Ectodermal cell (in vitro differentiated cells): ENCODE measurements around the gene KRTAP10-1.

ENCODE experiments used
- H3K27ac ChIP-seq: 2 replicates; pipeline ENCODE4 v1.7.0; 2013; ENCODE audit warnings: mild to moderate bottlenecking, low read depth, low read length; ENCODE audit not compliant: insufficient read depth, poor library complexity, severe bottlenecking
- H3K27me3 ChIP-seq: 2 replicates; pipeline ENCODE4 v1.7.0; 2013; ENCODE audit warnings: mild to moderate bottlenecking, low read length; ENCODE audit not compliant: insufficient read depth, control insufficient read depth, poor library complexity, severe bottlenecking
- H3K36me3 ChIP-seq: one replicate; pipeline ENCODE4 v1.7.0; 2013; ENCODE audit warnings: low read length; ENCODE audit not compliant: control insufficient read depth, insufficient read depth
- H3K4me1 ChIP-seq: one replicate; pipeline ENCODE4 v1.7.0; 2013; ENCODE audit warnings: low read length; ENCODE audit not compliant: control insufficient read depth, insufficient read depth
- H3K4me3 ChIP-seq: 2 replicates; pipeline ENCODE4 v1.7.0; 2013; ENCODE audit warnings: low read depth, low read length, control low read depth; ENCODE audit not compliant: insufficient read depth
- H3K9me3 ChIP-seq: 2 replicates; pipeline ENCODE4 v1.7.0; 2013; ENCODE audit warnings: mild to moderate bottlenecking, low read length, moderate library complexity; ENCODE audit not compliant: control insufficient read depth
- WGBS, 2 experiments: methylation state at CpG; one replicate each; pipeline ENCODE4 v1.1.7; 2013; ENCODE audit warnings: missing lambda C conversion rate in 2 of 2; 5-methylcytosine and 5-hydroxymethylcytosine counted together

The KRTAP10-1 gene

GRCh38 chr21:44548922-44549321 is 8.9 kb upstream of the KRTAP10-1 start:
- H3K9me3 ChIP-seq = no peaks in the 10 kb centered on the region
- 36 to 42% methylated on average over 14 of the region's 14 CpGs for WGBS, 2 experiments
- peaks cover 27% of the 10 kb centered on the region for H3K4me1 ChIP-seq
- H3K4me3 ChIP-seq = no peak overlapping the region
- peak overlapping the region; percentile 85 for H3K27ac ChIP-seq
- no peaks in the 10 kb centered on the region for H3K36me3 ChIP-seq
- H3K27me3 ChIP-seq = no peaks in the 10 kb centered on the region

- Histone ChIP-seq H3K9me3 (no peaks in the 10 kb centered on the region), H3K4me1 (peaks cover 27% of the 10 kb centered on the region), H3K36me3 (no peaks in the 10 kb centered on the region), H3K27ac (peak overlapping the region; percentile 85), H3K4me3 (no peak overlapping the region), H3K27me3 (no peaks in the 10 kb centered on the region)
- WGBS, 2 experiments = 88 to 90% methylated on average over 13 of the region's 13 CpGs
Measured at GRCh38 chr21:44548381-44548780, 8.4 kb upstream of the KRTAP10-1 start.

- 79 to 85% methylated on average over 5 of the region's 5 CpGs for WGBS, 2 experiments
Measured at GRCh38 chr21:44547656-44548331, 7.8 kb upstream of the KRTAP10-1 start.

GRCh38 chr21:44544566-44544965 is 4.6 kb upstream of the KRTAP10-1 start:
- Histone ChIP-seq H3K27ac (no peak overlapping the region), H3K4me3 (no peak overlapping the region), H3K36me3 (no peaks in the 10 kb centered on the region), H3K9me3 (no peaks in the 10 kb centered on the region), H3K27me3 (no peaks in the 10 kb centered on the region), H3K4me1 (peaks cover 9% of the 10 kb centered on the region)
- WGBS, 2 experiments = 77 to 80% methylated on average over 2 to 3 of the region's 3 CpGs

More at GRCh38 chr21:44547656-44548331, 7.8 kb upstream of the KRTAP10-1 start:
- Histone ChIP-seq H3K27me3 (no peaks in the 10 kb centered on the region), H3K36me3 (no peaks in the 10 kb centered on the region), H3K4me1 (peaks cover 27% of the 10 kb centered on the region), H3K27ac (no peak overlapping the region), H3K9me3 (no peaks in the 10 kb centered on the region), H3K4me3 (no peak overlapping the region)

GRCh38 chr21:44542716-44543115 is 2.7 kb upstream of the KRTAP10-1 start:
- no peaks in the 10 kb centered on the region for H3K36me3 ChIP-seq
- WGBS, 2 experiments = 90 to 93% methylated on average over 1 of the region's 1 CpG
- H3K9me3 ChIP-seq = no peaks in the 10 kb centered on the region
- H3K27me3 ChIP-seq = no peaks in the 10 kb centered on the region
- no peaks in the 10 kb centered on the region for H3K4me1 ChIP-seq
- no peak overlapping the region for H3K4me3 ChIP-seq
- no peak overlapping the region for H3K27ac ChIP-seq

- WGBS, 2 experiments = 92 to 93% methylated on average over 11 of the region's 11 CpGs
- Histone ChIP-seq H3K4me1 (no peaks in the 10 kb centered on the region), H3K4me3 (no peak overlapping the region), H3K36me3 (no peaks in the 10 kb centered on the region), H3K27ac (no peak overlapping the region), H3K9me3 (no peaks in the 10 kb centered on the region), H3K27me3 (no peaks in the 10 kb centered on the region)
Measured at GRCh38 chr21:44540741-44541288, 820 bp upstream of the KRTAP10-1 start.

- Histone ChIP-seq H3K27me3 (no peaks in the 10 kb centered on the region), H3K4me3 (no peak overlapping the region), H3K4me1 (no peaks in the 10 kb centered on the region), H3K36me3 (no peaks in the 10 kb centered on the region), H3K27ac (no peak overlapping the region), H3K9me3 (no peaks in the 10 kb centered on the region)
- 79 to 81% methylated on average over 14 of the region's 14 CpGs for WGBS, 2 experiments
Measured at GRCh38 chr21:44539046-44539445, 949 bp downstream of the KRTAP10-1 start.

GRCh38 chr21:44537930-44538911 is 1.8 kb downstream of the KRTAP10-1 start:
- no peaks in the 10 kb centered on the region for H3K27me3 ChIP-seq
- no peak overlapping the region for H3K27ac ChIP-seq
- H3K4me3 ChIP-seq = no peak overlapping the region
- H3K36me3 ChIP-seq = no peaks in the 10 kb centered on the region
- WGBS, 2 experiments = 92 to 95% methylated on average over 33 of the region's 33 CpGs
- H3K9me3 ChIP-seq = no peaks in the 10 kb centered on the region
- H3K4me1 ChIP-seq = no peaks in the 10 kb centered on the region

GRCh38 chr21:44535963-44536362 is 4.0 kb downstream of the KRTAP10-1 start:
- WGBS, 2 experiments = 77% methylated on average over 7 of the region's 7 CpGs
- no peak overlapping the region for H3K4me3 ChIP-seq
- H3K9me3 ChIP-seq = no peaks in the 10 kb centered on the region
- no peaks in the 10 kb centered on the region for H3K36me3 ChIP-seq
- no peaks in the 10 kb centered on the region for H3K4me1 ChIP-seq
- no peak overlapping the region for H3K27ac ChIP-seq
- no peaks in the 10 kb centered on the region for H3K27me3 ChIP-seq

GRCh38 chr21:44534688-44535087 is 5.3 kb downstream of the KRTAP10-1 start:
- no peaks in the 10 kb centered on the region for H3K9me3 ChIP-seq
- H3K4me1 ChIP-seq = no peaks in the 10 kb centered on the region
- no peaks in the 10 kb centered on the region for H3K36me3 ChIP-seq
- no peak overlapping the region for H3K4me3 ChIP-seq
- H3K27me3 ChIP-seq = no peaks in the 10 kb centered on the region
- H3K27ac ChIP-seq = no peak overlapping the region
- whole genome bisulfite sequencing, 2 experiments = 93 to 95% methylated on average over 6 of the region's 6 CpGs
